CD4-positive, alpha-beta T cell (primary cell): ENCODE measurements around the gene DAAM1. TPM values are rescaled to one million over a fixed set of nuclear protein-coding genes. Genes with fewer than 3 reads are reported as not detected.

Source experiments
- ATAC-seq: fragments of 200-7000 bp; cut with Tn5 transposase; one replicate; pipeline ENCODE4 v1.10.0; 2022; ENCODE audit warnings: mild to moderate bottlenecking; ENCODE audit not compliant: poor library complexity
- CTCF ChIA-PET: fragments of 350-600 bp; sonication (Branson Sonifier 250); formaldehyde crosslinking; loops from one replicate; lab custom pipeline; 2021; ENCODE audit warnings: antibody characterized with exemption, inconsistent platforms; lab: Charles Lee
- POLR2A ChIA-PET: fragments of 350-600 bp; sonication (Branson Sonifier 250); formaldehyde crosslinking; loops from one replicate; lab custom pipeline; 2021; ENCODE audit warnings: antibody characterized with exemption, inconsistent platforms; lab: Charles Lee
- DNase-seq, 14 experiments: peaks; one replicate each; pipeline ENCODE4 v3.0.0-alpha.2; 2013 to 2020; ENCODE audit warnings: mixed read lengths in 2 of 14
- H3K27ac ChIP-seq, 2 donors: one replicate each; pipeline versions ENCODE4 v1.5.1 to v1.7.0; 2013; ENCODE audit warnings: low read length in 2 of 2, low read depth in 1 of 2, mild to moderate bottlenecking in 1 of 2
- H3K27me3 ChIP-seq, 2 experiments: 1 replicate in 1 of 2; 2 replicates in 1 of 2; pipeline versions ENCODE4 v1.6.1 to v1.7.0; 2013; ENCODE audit warnings: low read length in 2 of 2, control low read depth in 1 of 2, mild to moderate bottlenecking in 1 of 2, moderate library complexity in 1 of 2; ENCODE audit not compliant: insufficient read depth in 2 of 2, control insufficient read depth in 1 of 2
- H3K36me3 ChIP-seq: one replicate; pipeline ENCODE4 v1.6.1; 2013; ENCODE audit warnings: low read length, control low read depth; ENCODE audit not compliant: insufficient read depth
- H3K4me1 ChIP-seq: one replicate; pipeline ENCODE4 v1.6.1; 2013; ENCODE audit warnings: low read length, control low read depth; ENCODE audit not compliant: insufficient read depth
- H3K4me3 ChIP-seq: one replicate; pipeline ENCODE4 v1.5.1; 2013; ENCODE audit warnings: mild to moderate bottlenecking, low read length, moderate library complexity
- H3K9me3 ChIP-seq, 2 experiments: 1 replicate in 1 of 2; 2 replicates in 1 of 2; pipeline versions ENCODE4 v1.6.1 to v1.7.0; 2013; ENCODE audit warnings: low read length in 2 of 2, mild to moderate bottlenecking in 2 of 2, control low read depth in 1 of 2, moderate library complexity in 1 of 2; ENCODE audit not compliant: control insufficient read depth in 1 of 2, insufficient read depth in 1 of 2
- H3K27ac Mint-ChIP-seq: one replicate; pipeline ENCODE4 v1.8.0; 2020; ENCODE audit warnings: mixed read lengths
- H3K27me3 Mint-ChIP-seq: one replicate; pipeline ENCODE4 v1.8.0; 2021; ENCODE audit warnings: mixed read lengths
- H3K36me3 Mint-ChIP-seq: one replicate; pipeline ENCODE4 v1.8.0; 2021; ENCODE audit warnings: low read depth, mixed read lengths
- H3K4me1 Mint-ChIP-seq: one replicate; pipeline ENCODE4 v1.8.0; 2021; ENCODE audit warnings: low read depth, mixed read lengths
- H3K4me3 Mint-ChIP-seq: one replicate; pipeline ENCODE4 v1.8.0; 2020; ENCODE audit warnings: mild to moderate bottlenecking, mixed read lengths
- H3K9me3 Mint-ChIP-seq: one replicate; pipeline ENCODE4 v1.8.0; 2020; ENCODE audit warnings: mixed read lengths
- CTCF ChIP-seq: fragments of 200-600 bp; IDR thresholded peaks from one replicate; pipeline ENCODE4 v1.8.0; 2022; ENCODE audit warnings: antibody characterized with exemption, mild to moderate bottlenecking
- intact Hi-C, 2 experiments: fragments of 100-400 bp; cut with DNase I in 1 of 2; cut with micrococcal nuclease in 1 of 2; formaldehyde crosslinking; loops; one replicate each; pipeline versions ENCODE4 v1.15.1 to v1.9.0; 2023 to 2025; cut with DNase I, micrococcal nuclease
- total RNA-seq, 174 experiments: library from RNA in 2 of 174; stranded (reverse) in 2 of 174; gene quantifications; one replicate each; pipeline ENCODE4 v1.2.3 and lab custom pipeline; 2021 to 2026

DAAM1 gene
- total RNA-seq, 2 experiments from 2014 or later: 7.4 to 8.8 TPM

GRCh38 chr14:59272633-59273032 is 84.2 kb downstream of the DAAM1 start:
- Mint-ChIP-seq H3K36me3 (peaks cover 25% of the 10 kb centered on the region), H3K4me3 (no peak overlapping the region), H3K27ac (no peak overlapping the region), H3K27me3 (no peaks in the 10 kb centered on the region), H3K4me1 (peaks cover 7% of the 10 kb centered on the region), H3K9me3 (no peaks in the 10 kb centered on the region)
- CTCF ChIA-PET: no interaction called here
- TF ChIP-seq CTCF: no peak
- Histone ChIP-seq H3K4me1 (no peaks in the 10 kb centered on the region), H3K36me3 (no peaks in the 10 kb centered on the region), H3K27ac (no peak overlapping the region), H3K9me3 (no peaks in the 10 kb centered on the region), H3K27me3 (no peaks in the 10 kb centered on the region), H3K4me3 (no peak overlapping the region)
- POLR2A ChIA-PET: no interaction called here
- DNase-seq (no peak), ATAC-seq (no peak)
- intact Hi-C loops: no loop called here

GRCh38 chr14:59273737-59274136 is 85.3 kb downstream of the DAAM1 start:
- no peaks in the 10 kb centered on the region for H3K27me3 ChIP-seq
- H3K36me3 ChIP-seq: no peaks in the 10 kb centered on the region
- H3K9me3 Mint-ChIP-seq: no peaks in the 10 kb centered on the region
- intact Hi-C loops: no loop called here
- ChIA-PET CTCF (no interaction called here), POLR2A (no interaction called here)
- H3K4me1 ChIP-seq: no peaks in the 10 kb centered on the region
- DNase-seq (no peak), ATAC-seq (no peak)
- no peaks in the 10 kb centered on the region for H3K9me3 ChIP-seq
- no peak overlapping the region for H3K4me3 ChIP-seq
- H3K36me3 Mint-ChIP-seq: peaks cover 17% of the 10 kb centered on the region
- H3K4me1 Mint-ChIP-seq: peaks cover 7% of the 10 kb centered on the region
- H3K4me3 Mint-ChIP-seq: no peak overlapping the region
- TF ChIP-seq CTCF: no peak
- H3K27ac Mint-ChIP-seq: no peak overlapping the region
- H3K27ac ChIP-seq: no peak overlapping the region
- H3K27me3 Mint-ChIP-seq: no peaks in the 10 kb centered on the region

GRCh38 chr14:59274991-59275391 is 86.5 kb downstream of the DAAM1 start:
- no peak for ATAC-seq
- Histone ChIP-seq H3K27me3 (no peaks in the 10 kb centered on the region), H3K4me1 (no peaks in the 10 kb centered on the region), H3K4me3 (no peak overlapping the region), H3K27ac (no peak overlapping the region), H3K36me3 (no peaks in the 10 kb centered on the region), H3K9me3 (no peaks in the 10 kb centered on the region)
- ChIA-PET CTCF (no interaction called here), POLR2A (no interaction called here)
- H3K27me3 Mint-ChIP-seq: no peaks in the 10 kb centered on the region
- intact Hi-C loops: no loop called here
- no peak overlapping the region for H3K27ac Mint-ChIP-seq
- H3K4me1 Mint-ChIP-seq: peaks cover 7% of the 10 kb centered on the region
- TF ChIP-seq CTCF: no peak
- no peak overlapping the region for H3K4me3 Mint-ChIP-seq
- H3K9me3 Mint-ChIP-seq: no peaks in the 10 kb centered on the region
- peak in 2 of 14 experiments; percentile 4 to 11 for DNase-seq
- H3K36me3 Mint-ChIP-seq: peaks cover 9% of the 10 kb centered on the region
